Measurements from ENCODE around the gene TRIM32. TPM values are rescaled to one million over a fixed set of nuclear protein-coding genes. Genes with fewer than 3 reads are reported as not detected.

Gene TRIM32
- total RNA-seq, 1 donor from 2014 or later, result 21.6 TPM

DNA sequence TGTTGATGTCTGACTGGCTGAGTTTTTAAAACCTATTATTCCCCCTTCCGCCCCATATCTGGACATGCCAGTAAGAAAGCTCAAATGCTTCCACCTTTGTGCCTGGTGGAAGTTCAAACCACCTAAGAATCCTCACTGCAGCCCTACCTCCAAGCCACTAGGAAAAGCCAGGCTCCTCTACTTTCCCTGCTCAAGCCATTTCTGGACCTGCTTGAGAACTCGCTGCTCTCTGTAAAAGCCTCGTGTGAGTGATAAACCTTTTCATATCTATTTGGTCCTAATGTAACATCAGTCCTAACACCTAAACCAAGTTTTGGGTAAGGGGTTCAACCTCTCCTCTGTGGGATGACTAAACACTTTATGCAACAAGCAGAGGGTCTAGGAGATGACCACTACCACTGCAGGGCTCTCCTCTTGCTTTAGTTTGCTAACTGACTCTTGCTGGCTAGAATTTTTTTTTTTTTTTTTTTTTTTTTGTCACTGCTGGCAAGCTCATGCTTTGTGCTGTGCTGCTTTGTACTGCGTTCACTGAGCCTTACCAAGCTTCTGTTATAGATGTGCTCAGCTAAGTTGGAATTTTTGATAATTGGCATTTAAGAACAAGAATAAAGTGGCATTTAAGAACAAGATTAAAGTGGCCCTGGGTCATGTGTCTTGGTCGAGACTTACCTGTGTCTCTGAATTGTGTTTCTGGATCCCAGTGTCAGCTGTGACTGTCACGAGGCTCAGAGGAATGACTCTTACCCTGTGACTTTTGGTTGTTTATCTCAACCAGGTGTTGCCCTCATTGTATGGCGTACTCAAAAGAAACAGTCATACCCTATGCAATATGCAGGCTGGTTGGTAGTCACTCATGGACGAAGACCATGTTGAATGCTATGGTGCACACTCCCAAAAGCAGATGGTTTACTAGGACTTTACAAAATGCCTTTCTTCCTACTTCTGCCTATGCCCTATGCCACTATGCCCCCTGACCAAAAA, 19.5 kb downstream of the TRIM32 start:
- DNase-seq, result no peak

DNA sequence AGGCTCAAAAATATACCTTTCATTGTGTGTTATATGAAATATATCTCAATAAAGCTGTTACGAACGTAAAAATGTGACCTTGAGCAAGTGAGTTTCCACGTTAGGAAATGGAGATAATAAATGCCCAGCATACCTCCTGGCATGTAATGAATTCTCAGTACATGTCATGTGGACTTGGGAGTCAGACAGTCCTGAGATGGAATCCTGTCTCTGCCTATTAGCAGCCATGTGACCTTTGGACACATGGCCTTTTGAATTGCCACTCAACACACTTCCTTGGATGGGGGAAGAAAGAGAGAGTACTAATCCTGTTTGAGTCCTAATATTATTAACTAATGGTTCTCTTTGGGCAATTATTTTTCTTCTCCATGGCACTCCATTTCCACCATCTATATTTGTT, 25.7 kb downstream of the TRIM32 start:
- DNase-seq, result no peak

DNA sequence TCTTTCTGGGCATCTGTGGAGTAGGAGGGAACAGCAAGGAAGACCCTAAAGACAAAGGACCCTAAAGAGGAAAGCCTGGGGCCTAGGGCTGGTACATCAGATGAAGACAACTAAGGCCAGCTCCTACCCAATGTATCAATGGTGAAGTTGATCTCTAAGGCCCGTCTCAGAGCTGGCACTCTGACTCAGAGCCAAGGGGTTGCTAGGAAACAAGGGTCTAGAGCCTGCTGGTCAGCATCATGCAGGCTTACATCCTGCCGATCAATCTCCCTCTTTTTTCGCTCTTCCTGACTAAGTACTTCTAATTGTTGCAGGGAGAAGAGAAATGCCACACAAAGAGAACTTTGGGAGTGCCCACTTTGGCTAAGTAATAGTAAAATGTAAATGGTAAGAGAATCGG, 26.2 kb downstream of the TRIM32 start:
- DNase-seq, result no peak

DNA sequence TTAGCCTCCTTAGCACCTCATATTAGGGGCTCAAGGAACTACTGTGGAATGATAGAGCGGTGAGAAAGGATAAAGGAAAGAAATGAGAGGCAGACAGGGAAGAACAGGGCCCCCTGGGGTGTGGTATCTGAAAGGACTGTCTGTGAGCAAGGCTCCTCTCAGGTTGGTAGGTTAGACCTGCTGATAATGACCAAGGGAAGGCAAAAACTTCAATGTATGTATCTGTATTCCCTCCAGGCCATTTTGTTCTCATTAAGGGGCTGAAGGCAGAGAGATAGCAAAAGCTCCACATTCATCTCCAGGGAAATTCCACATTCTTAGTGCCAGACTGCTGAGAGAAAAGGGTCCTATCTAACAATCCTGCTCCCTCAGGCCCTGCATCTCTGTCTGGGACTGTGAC, 28.6 kb downstream of the TRIM32 start:
- no peak for DNase-seq

DNA sequence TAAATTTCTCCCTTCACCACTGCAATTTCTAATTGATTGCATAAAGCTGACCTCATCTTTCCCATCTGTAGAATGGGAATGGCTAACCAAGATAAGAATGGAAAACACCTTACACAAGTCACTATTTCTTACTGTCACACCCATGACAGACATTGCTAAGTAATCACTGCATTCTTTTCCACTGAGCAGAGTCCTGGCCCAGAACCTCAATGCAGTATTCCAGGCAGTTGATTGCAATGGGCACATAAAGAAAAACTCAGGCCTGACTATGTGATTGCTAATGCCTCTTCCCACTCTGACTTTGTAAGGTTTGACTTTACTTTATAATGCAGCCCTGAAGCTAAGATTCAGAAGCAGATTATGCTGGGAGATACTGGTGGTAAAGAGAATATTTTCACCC, 29.3 kb downstream of the TRIM32 start:
- DNase-seq, result no peak

DNA sequence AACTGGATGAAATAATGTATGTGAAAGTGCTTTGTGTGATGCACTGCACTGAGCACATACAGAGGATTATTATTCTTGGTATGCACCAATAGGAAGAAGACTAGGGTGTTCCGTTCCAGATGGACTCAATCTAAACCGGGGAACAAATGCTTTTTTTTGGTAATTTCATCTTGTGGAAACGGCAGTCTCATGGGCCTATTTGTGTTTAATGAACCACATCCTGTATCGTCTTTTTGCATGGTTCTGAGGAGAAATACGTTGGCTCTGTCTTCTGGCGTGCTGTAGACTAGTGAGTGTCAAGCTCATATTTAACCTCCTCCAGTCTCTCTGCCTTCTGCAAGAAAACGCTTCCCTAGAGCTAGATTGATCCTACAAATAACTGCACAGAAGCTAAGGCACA, 30.0 kb downstream of the TRIM32 start:
- no peak for DNase-seq

DNA sequence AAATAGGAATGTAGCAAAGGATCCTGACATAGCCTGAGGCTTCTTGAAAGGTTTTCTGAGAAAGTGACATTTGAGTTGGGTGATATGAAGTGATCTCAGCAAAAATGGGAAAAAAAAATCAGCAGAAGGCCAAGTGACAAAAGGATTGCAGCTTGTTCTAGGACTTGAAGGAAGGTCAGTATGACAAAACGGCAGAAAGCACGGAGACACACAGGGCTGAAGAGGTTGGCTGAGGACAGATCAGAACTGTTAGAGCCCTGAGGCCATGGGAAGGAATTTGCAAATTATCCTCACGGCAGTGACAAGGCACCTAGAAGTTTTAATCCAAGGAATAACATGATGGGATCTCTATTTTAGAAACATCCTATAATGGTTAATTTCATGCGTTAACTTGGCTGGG, 31.0 kb downstream of the TRIM32 start:
- DNase-seq, result no peak

DNA sequence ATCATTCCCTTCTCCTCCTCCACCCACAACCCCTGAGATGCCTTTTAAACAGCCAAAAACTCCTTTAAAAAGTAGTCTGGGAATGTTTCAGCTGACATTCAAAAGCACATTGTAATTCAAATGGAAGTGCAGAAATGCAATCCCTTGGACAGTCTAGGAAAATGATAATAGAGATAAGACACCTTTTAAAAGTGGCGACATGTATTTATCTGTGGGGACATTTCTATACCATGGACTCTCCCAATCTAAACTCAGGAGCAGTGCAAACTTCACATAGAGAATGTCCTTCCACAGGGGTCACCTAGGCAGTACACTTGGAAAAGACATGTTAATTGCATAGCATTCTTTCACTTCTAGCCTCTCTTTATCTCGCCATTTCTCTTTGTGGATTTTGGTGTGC, 33.0 kb downstream of the TRIM32 start:
- no peak for DNase-seq

DNA sequence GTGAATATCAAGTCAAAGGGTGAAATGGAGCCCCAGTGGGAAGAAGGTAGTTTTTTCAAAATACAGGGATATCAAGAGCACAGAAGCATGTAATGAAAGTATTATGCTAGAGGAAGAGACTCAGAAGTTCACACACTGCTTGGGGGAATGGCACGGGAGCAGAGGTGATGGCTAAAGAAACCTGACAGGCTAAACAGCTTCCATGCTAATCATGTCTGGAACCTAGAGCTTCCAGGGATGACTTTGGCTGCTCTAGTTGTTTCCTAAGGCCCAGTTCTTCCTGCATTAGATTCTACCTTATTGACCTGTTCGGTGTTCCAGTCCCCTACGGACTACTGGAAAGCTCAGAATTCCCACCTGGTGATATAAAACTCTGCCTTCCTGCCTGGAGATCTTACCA, 34.3 kb downstream of the TRIM32 start:
- DNase-seq, result no peak

DNA sequence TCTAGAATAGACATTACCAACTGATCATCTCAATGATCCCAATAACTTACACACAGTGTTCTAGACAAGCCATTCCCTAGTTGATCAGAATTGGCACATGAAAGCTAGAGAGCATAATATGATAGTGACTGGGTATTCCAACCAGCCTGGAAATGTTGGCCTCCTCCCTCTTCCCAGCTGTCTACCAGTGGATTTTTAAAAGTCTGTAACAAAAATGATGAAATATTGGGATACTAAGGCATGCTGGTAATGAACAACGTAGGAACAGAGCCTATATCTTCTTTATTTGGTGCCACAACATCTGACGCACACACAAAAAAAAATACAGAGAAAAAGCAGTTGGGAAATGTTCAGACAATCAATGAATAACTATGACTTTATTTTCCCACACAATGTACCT, 34.8 kb downstream of the TRIM32 start:
- no peak for DNase-seq

DNA sequence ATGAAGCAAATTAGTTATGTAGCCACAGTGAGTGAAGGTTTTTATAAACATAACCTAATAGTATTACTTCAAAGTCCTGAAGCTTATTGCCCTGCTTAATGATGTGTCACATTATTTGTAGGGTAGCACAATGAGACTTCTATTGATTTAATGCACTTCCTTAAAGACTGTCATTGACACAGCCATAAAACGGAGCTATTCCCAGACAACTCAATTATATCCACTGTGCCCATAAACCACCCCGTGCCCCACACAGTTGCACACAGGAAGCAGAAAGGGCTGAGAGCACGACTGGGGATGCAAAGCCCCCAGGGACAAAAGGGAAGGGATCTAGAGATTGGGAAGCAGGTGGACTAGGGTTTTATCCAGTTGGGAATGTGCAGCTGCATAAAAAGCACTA, 37.0 kb downstream of the TRIM32 start:
- no peak for DNase-seq

DNA sequence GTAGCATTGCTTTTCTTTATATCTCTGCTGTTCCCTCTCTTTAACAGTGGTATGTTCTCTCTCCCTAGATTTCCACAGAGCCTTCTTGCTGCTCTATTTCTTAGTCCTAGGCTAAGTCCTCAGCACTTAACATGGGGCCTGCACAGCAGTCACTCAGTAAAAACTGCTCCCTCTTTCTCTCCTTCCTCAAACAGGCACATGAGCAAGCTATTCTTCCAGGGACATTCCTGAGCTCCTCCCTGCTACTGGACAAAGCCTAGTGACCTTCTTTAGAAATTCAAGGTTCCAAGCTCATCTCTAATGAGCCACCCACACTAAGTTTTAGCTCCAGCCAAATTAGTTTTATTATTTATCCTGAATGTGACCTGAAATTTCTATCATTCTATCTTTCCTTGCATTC, 39.5 kb downstream of the TRIM32 start:
- DNase-seq, result no peak

DNA sequence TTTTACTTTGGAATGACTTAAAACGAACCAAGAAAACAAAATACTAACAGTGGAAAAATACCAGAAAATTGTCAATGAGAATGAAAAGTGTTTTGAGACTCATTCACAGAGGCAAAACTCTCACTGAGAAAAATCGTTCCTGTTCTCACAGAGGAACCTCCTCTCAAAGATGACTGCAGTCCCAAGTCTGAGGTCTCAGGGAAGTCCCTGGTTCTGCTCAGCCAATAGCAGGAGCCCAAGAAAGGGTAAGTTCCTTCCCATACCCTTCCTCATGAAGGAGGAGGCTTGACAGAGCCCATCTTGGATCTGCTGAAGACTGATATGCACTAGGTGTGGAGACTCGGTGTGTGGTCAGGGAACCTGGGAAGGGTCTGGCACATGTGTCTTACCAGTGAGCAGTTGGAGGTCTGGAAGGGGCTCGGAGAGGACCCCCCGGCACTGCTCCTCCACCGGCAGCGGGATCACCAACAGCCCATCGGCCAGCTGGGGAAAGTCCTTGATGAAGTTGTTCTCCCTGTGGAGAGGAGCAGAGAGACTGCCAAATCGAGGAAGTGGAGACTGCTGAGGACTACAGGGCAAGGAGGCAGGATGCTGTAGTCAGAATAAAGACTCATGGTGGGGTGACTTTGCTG, 46.0 kb downstream of the TRIM32 start:
- no peak for DNase-seq

DNA sequence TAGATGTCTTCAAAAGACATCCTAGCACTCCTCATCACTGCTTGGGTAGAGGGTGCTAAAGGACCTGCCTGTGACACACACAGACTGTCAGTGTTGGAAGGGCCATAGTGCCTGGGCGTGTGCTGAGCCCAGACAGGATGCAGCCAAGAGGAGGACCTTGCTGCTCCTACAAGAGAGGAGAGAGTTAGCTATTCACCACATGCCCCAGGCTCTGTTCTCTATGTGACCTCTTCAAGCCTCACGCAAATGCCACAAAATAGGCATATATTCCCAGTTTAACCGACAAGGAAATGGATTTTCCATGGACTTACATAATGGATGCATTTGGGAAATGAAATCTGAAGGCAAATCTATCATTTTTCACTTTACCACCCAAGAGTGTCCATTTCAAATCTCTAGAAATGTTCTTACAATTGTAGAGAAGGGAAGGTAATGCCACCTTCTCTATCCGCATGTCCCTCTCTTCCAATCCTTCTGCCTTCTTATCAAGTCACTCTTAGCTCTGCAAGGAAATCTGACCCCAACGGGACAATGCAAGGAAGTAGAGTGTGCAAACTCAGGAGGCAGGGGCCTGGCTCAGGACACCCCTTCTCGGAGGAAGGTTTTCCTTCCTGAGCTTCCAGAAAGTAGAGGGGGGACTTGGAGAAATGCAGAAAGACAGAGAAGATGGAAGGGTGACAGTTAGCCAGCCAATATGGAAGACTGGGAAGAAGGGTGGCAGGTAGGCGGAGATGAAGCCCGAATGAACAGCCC, 49.5 kb downstream of the TRIM32 start:
- DNase-seq, result peak; percentile 1

DNA sequence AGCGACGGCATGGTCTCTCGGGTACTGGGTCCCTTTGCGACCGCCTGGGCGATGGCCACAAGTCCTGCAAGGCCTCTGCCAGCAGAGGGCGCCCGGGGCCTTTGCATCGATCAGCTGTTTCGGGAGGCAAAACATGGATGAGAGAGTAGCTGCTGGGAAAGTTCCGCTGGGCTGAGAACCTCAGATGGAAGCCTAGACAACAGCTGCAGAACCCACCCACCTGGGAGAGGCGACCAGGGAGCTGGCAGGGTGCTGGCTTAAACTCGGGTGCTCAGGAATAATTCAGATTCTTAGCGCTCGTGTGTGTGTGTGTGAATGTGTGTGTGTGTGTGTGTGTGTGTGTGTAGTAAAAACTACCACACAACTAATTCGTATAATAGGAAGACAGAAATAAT, 50.0 kb downstream of the TRIM32 start:
- peak; percentile 77 for DNase-seq

DNA sequence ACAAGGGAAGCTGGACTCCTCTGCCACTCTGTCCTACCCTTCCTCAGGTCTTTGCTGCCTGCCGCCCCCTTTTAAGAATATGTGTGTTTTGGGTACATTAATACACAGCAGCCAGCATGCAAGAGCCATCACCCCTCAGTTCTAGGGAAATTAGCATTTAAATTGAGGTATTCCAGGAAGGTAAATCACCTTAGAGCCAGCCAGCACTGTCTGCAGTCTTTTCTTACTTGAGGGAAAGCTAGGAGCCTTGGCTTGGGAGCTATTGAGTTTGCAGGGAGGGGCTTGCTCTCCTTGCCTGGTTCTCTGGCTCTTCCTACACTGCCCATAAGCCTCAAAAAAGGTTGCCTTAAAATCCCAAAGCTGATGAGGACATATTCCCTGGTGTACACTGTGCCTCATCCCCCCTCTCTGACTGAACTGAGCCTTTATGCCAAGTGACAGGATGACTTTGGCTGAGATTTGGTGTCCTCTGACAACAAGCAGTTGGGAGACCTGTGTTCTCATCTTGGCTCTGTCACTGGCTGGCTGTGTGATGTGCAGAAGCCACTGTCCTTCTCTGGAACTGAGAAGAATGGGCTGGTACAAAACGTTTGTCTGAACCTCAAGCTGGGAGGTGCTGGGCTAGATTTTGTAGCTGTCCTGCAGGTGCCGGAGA, 54.1 kb downstream of the TRIM32 start:
- DNase-seq, result no peak

DNA sequence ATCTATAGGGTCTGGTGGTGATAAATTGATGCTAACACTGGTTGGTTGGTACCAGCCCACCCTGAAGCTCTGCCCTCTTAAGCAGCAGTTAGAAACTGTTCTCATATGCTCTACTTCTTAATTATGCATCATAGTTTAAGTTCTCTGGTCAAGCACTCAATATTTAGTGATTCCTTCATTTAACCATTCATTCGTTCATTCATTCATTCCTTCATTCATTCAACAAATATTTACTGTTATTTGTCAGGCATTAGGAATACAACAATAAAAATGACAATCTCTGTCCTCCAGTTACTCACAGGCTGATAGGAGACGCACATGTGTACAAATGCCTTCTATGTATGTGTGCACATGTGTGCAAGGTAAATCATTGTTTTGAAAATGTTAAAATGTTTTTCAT, 54.6 kb downstream of the TRIM32 start:
- DNase-seq, result no peak

DNA sequence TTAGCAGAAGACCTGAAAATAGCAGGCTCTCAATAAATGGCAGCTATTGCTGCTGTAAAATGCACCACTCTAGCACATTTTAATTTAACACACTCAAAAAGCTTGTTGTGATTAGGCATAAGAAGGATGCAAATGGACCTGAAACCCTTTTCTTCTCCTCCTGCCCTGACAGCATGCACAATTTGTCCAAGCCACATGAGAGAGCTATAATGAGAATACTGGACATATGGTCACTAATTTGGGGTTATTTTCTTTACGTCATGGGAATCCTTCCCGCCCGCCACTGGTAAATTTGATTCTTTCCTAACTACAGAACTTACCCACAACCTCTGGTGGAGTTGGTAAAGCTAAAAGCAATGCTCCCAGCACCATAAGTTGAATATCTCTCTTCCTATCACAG, 62.1 kb downstream of the TRIM32 start:
- no peak for DNase-seq

DNA sequence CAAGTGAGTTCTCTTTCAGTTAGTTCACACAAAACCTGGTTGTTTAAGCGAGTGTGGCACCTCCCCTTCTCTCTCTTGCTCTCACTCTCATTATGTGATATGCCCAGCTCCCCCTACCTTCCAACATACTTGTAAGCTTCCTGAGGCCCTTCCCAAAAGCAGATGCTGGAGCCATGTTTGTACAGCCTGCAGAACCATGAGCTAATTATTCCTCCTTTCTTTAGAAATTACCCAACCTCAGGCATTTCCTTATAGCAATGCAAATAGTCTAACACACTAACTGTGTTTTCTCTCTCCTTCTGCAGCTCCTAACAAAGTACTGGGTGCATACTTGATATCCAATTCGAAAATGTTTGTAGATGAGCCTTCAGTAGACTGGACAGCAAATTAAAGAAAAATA, 62.7 kb downstream of the TRIM32 start:
- no peak for DNase-seq

DNA sequence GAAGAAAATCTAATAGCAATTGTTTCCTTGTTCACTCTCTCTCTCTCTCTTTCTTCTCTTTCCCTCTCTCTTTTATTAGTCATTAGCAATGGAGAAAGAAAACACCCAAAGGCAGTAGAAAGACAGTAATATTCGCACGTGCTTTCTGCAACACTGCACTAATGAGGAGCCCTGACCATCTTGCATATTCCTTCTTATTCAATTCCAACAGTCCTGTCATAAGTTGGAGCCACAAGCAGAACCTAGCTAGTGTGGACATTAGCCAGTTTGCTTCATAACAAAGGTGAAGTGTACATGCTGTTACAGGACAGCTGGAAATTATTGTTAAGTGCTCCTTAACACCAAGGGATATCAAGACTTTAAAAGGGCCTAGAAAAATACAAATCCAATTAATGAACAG, 63.4 kb downstream of the TRIM32 start:
- DNase-seq, result no peak

Data from dermis blood vessel endothelial cell (primary cell).